IMR-90 (cell line): Measurements from ENCODE around the gene NOTCH2. TPM values are rescaled to one million over a fixed set of nuclear protein-coding genes. Genes with fewer than 3 reads are reported as not detected.

Experiments used
- ATAC-seq: fragments of 200-7000 bp; cut with Tn5 transposase; 2 replicates; pipeline ENCODE4 v1.9.1; 2020; ENCODE audit warnings: low read depth, mild to moderate bottlenecking, moderate library complexity
- BruUV-seq: library from RNA; stranded (reverse); fragments of 400-500 nt; replicated peaks from 2 replicates; lab custom pipeline; 2021; lab: Mats Ljungman, UMichigan
- CTCF ChIA-PET: fragments of 300-600 bp; formaldehyde crosslinking; extraction: SDS; loops from one replicate; lab custom pipeline; 2021; ENCODE audit warnings: antibody characterized with exemption; lab: Yijun Ruan, JAX
- POLR2A ChIA-PET: fragments of 300-600 bp; sonication (Branson Sonifier 250); formaldehyde crosslinking; loops from one replicate; lab custom pipeline; 2022; ENCODE audit warnings: antibody characterized with exemption; ENCODE audit not compliant: unreplicated experiment; lab: Charles Lee
- DNase-seq: peaks from one replicate; pipeline ENCODE4 v3.0.0; 2013
- H2AFZ ChIP-seq: replicated peaks from 2 replicates; pipeline ENCODE3; 2013; ENCODE audit warnings: low read length, mild to moderate bottlenecking; ENCODE audit not compliant: poor library complexity
- H2AK5ac ChIP-seq: 2 replicates; pipeline ENCODE4 v1.6.1; 2013; ENCODE audit warnings: low read depth, low read length, inconsistent platforms
- H2AK9ac ChIP-seq: replicated peaks from 2 replicates; pipeline ENCODE3; 2013; ENCODE audit warnings: mild to moderate bottlenecking, low read depth, low read length, moderate library complexity; ENCODE audit not compliant: poor library complexity
- H2BK120ac ChIP-seq: 2 replicates; pipeline ENCODE4 v1.6.1; 2013; ENCODE audit warnings: low read depth, low read length, inconsistent platforms
- H2BK15ac ChIP-seq: 3 replicates; pipeline ENCODE4 v1.6.1; 2013; ENCODE audit warnings: low read depth, low read length, inconsistent platforms
- H2BK20ac ChIP-seq: 2 replicates; pipeline ENCODE4 v1.6.1; 2013; ENCODE audit warnings: low read depth, mild to moderate bottlenecking, inconsistent platforms, low read length, moderate library complexity
- H2BK5ac ChIP-seq: 2 replicates; pipeline ENCODE4 v1.6.1; 2013; ENCODE audit warnings: mild to moderate bottlenecking, low read depth, low read length, inconsistent platforms; ENCODE audit not compliant: poor library complexity, severe bottlenecking
- H3K14ac ChIP-seq: replicated peaks from 2 replicates; pipeline ENCODE4 v1.6.1; 2013; ENCODE audit warnings: low read depth, low read length, inconsistent platforms
- H3K18ac ChIP-seq: 2 replicates; pipeline ENCODE4 v1.6.1; 2013; ENCODE audit warnings: low read depth, low read length, control low read depth
- H3K23ac ChIP-seq: 2 replicates; pipeline ENCODE4 v1.6.1; 2013; ENCODE audit warnings: low read depth, low read length, inconsistent platforms
- H3K27ac ChIP-seq: 2 replicates; pipeline ENCODE4 v1.5.1; 2013; ENCODE audit warnings: mild to moderate bottlenecking, control low read depth, low read length; ENCODE audit not compliant: insufficient read depth
- H3K27me3 ChIP-seq: 2 replicates; pipeline ENCODE4 v1.6.1; 2013; ENCODE audit warnings: low read length; ENCODE audit not compliant: control insufficient read depth, insufficient read depth
- H3K36me3 ChIP-seq: 2 replicates; pipeline ENCODE4 v1.6.1; 2013; ENCODE audit warnings: low read length, mixed read lengths; ENCODE audit not compliant: control insufficient read depth, insufficient read depth
- H3K4ac ChIP-seq: 2 replicates; pipeline ENCODE4 v1.6.1; 2013; ENCODE audit warnings: low read depth, low read length, inconsistent platforms
- H3K4me1 ChIP-seq: 2 replicates; pipeline ENCODE4 v1.6.1; 2013; ENCODE audit warnings: low read length, mixed read lengths; ENCODE audit not compliant: control insufficient read depth, insufficient read depth
- H3K4me2 ChIP-seq: 2 replicates; pipeline ENCODE4 v1.6.1; 2013; ENCODE audit warnings: low read depth, mild to moderate bottlenecking, control low read depth, low read length, moderate library complexity
- H3K4me3 ChIP-seq: 2 replicates; pipeline ENCODE4 v1.5.1; 2013; ENCODE audit warnings: low read depth, mild to moderate bottlenecking, control low read depth, low read length, moderate library complexity; ENCODE audit not compliant: insufficient read depth
- H3K56ac ChIP-seq: 2 replicates; pipeline ENCODE4 v1.6.1; 2013; ENCODE audit warnings: low read length, inconsistent platforms; ENCODE audit not compliant: insufficient read depth; ENCODE audit errors: extremely low read depth
- H3K79me1 ChIP-seq, 2 experiments: 2 replicates each; pipeline ENCODE4 v1.6.1; 2013; ENCODE audit warnings: low read length in 2 of 2, inconsistent platforms in 1 of 2, low read depth in 1 of 2
- H3K9ac ChIP-seq: 2 replicates; pipeline ENCODE4 v1.6.1; 2013; ENCODE audit warnings: low read depth, low read length, control low read depth
- H3K9me1 ChIP-seq: 2 replicates; pipeline ENCODE4 v1.6.1; 2013; ENCODE audit warnings: low read length, inconsistent platforms; ENCODE audit not compliant: insufficient read depth
- H3K9me3 ChIP-seq: 2 replicates; pipeline ENCODE4 v1.6.1; 2013; ENCODE audit warnings: low read length; ENCODE audit not compliant: control insufficient read depth, insufficient read depth
- H4K20me1 ChIP-seq: 2 replicates; pipeline ENCODE4 v1.6.1; 2013; ENCODE audit warnings: low read length, inconsistent platforms; ENCODE audit not compliant: insufficient read depth
- H4K5ac ChIP-seq: 2 replicates; pipeline ENCODE4 v1.6.1; 2013; ENCODE audit warnings: mild to moderate bottlenecking, low read depth, low read length, control low read depth
- H4K8ac ChIP-seq, 2 experiments: 2 replicates each; pipeline ENCODE4 v1.6.1; 2013; ENCODE audit warnings: low read depth in 2 of 2, low read length in 2 of 2, control low read depth in 1 of 2, inconsistent platforms in 1 of 2
- H4K91ac ChIP-seq: 2 replicates; pipeline ENCODE4 v1.6.1; 2013; ENCODE audit warnings: low read depth, low read length, inconsistent platforms; ENCODE audit not compliant: insufficient read depth
- CHD1 ChIP-seq: IDR thresholded peaks from 2 replicates; pipeline ENCODE4 v1.6.1; 2012; ENCODE audit warnings: low read depth, low read length, improper control_type of control experiment
- ELK1 ChIP-seq: fragments of 150-350 bp; IDR thresholded peaks from 2 replicates; pipeline ENCODE4 v1.6.1; 2016; ENCODE audit warnings: low read depth, mild to moderate bottlenecking, low read length, moderate library complexity, borderline replicate concordance
- FOS ChIP-seq: fragments of 150-350 bp; IDR thresholded peaks from 2 replicates; pipeline ENCODE4 v1.6.1; 2016; ENCODE audit warnings: low read depth, low read length
- MAZ ChIP-seq: IDR thresholded peaks from 2 replicates; pipeline ENCODE4 v1.6.1; 2012; ENCODE audit warnings: low read depth, mild to moderate bottlenecking, low read length, improper control_type of control experiment, moderate library complexity, borderline replicate concordance
- MXI1 ChIP-seq: IDR thresholded peaks from 2 replicates; pipeline ENCODE4 v1.6.1; 2012; ENCODE audit warnings: low read depth, mild to moderate bottlenecking, low read length, moderate library complexity, borderline replicate concordance
- NFE2L2 ChIP-seq: fragments of 150-350 bp; IDR thresholded peaks from 2 replicates; pipeline ENCODE4 v1.6.1; 2016; ENCODE audit warnings: low read depth, mild to moderate bottlenecking, low read length
- POLR2A ChIP-seq: IDR thresholded peaks from 2 replicates; pipeline ENCODE4 v1.6.1; 2012; ENCODE audit warnings: mild to moderate bottlenecking, low read depth, low read length
- RAD21 ChIP-seq: IDR thresholded peaks from 2 replicates; pipeline ENCODE4 v1.6.1; 2012; ENCODE audit warnings: low read length, improper control_type of control experiment
- RCOR1 ChIP-seq: IDR thresholded peaks from 2 replicates; pipeline ENCODE4 v1.6.1; 2012; ENCODE audit warnings: mild to moderate bottlenecking, low read length, improper control_type of control experiment; ENCODE audit not compliant: insufficient replicate concordance
- RFX5 ChIP-seq: IDR thresholded peaks from 2 replicates; pipeline ENCODE4 v1.8.0; 2012; ENCODE audit warnings: low read depth, mild to moderate bottlenecking, low read length, moderate library complexity
- USF2 ChIP-seq: fragments of 150-350 bp; IDR thresholded peaks from 2 replicates; pipeline ENCODE4 v1.6.1; 2017; ENCODE audit warnings: mild to moderate bottlenecking, antibody characterized with exemption, low read length, low read depth
- whole genome bisulfite sequencing, 2 experiments: methylation state at CpG; one replicate each; pipeline versions ENCODE4 v1.1.5 to v1.1.7; 2013; ENCODE audit warnings: missing lambda C conversion rate in 2 of 2; ENCODE audit not compliant: insufficient read length in 1 of 2; ENCODE audit errors: extremely low coverage in 2 of 2; 5-methylcytosine and 5-hydroxymethylcytosine counted together
- dilution Hi-C: fragments of 300-500 bp; cut with HindIII; formaldehyde crosslinking; loops from one replicate; pipeline ENCODE4 v1.14.3; 2018; ENCODE audit warnings: low sequenced_read_pairs; ENCODE audit not compliant: unreplicated experiment
- in situ Hi-C: fragments of 300-500 bp; cut with MboI; formaldehyde crosslinking; loops from 3 replicates; pipeline ENCODE4 v1.14.3; 2019; ENCODE audit warnings: low sequenced_read_pairs, inconsistent platforms, mixed read lengths
- intact Hi-C: fragments of 100-400 bp; cut with micrococcal nuclease; formaldehyde crosslinking; loops from 2 replicates; pipeline ENCODE4 v1.10.0; 2022
- polyA plus RNA-seq, 3 experiments: library from polyadenylated mRNA; depleted of rRNA; stranded (reverse); fragments of >200 nt; gene quantifications; 2 replicates each; pipeline ENCODE4 v1.2.3, GENCODE V29; 2012; ENCODE audit warnings: low replicate concordance in 1 of 3
- total RNA-seq: library from RNA; depleted of rRNA; stranded (reverse); fragments of >200 nt; gene quantifications from 2 replicates; pipeline ENCODE4 v1.2.3, GENCODE V29; 2012

Gene NOTCH2
- total and polyA plus RNA-seq, 2 of the 4 experiments (the other 2 are of a cell fraction): 40.4 to 131 TPM

GRCh38 chr1:119898530-119898929, 170.9 kb downstream of the NOTCH2 start:
- dilution Hi-C loops (no loop called here), in situ Hi-C loops (no loop called here), intact Hi-C loops (no loop called here)
- no peak overlapping the region for H4K8ac ChIP-seq
- H4K5ac ChIP-seq: no peak overlapping the region
- H3K9me1 ChIP-seq: no peaks in the 10 kb centered on the region
- H3K9ac ChIP-seq: no peak overlapping the region
- no peak overlapping the region for H3K27ac ChIP-seq
- no TSS peak for BruUV-seq
- H2BK15ac ChIP-seq: no peak overlapping the region
- H3K14ac ChIP-seq: no peak overlapping the region
- H3K27me3 ChIP-seq: no peaks in the 10 kb centered on the region; the same call in none of the 2 replicates
- no peak overlapping the region for H3K23ac ChIP-seq
- ATAC-seq: peak; percentile 40; the same call in 1 of the 2 replicates
- WGBS, 2 experiments: 57% methylated on average over 1 of the region's 2 CpGs; no CpG with 5 or more reads in 1 of the 2 experiments
- H3K18ac ChIP-seq: no peak overlapping the region
- ChIA-PET CTCF (interaction anchor here (0.5 to 1.1 kb wide), 2 partner anchors 15 to 1064 kb away, joined by 3 read pairs; no protein-coding TSS in a partner anchor), POLR2A (no interaction called here)
- no peaks in the 10 kb centered on the region for H3K4me1 ChIP-seq
- H2AK5ac ChIP-seq: no peak overlapping the region
- no peak overlapping the region for H3K4ac ChIP-seq
- no peak overlapping the region for H2BK20ac ChIP-seq
- no peak overlapping the region for H2BK120ac ChIP-seq
- no peak overlapping the region for H2BK5ac ChIP-seq
- H3K36me3 ChIP-seq: no peaks in the 10 kb centered on the region
- H3K56ac ChIP-seq: no peak overlapping the region
- H3K4me2 ChIP-seq: no peak overlapping the region
- H3K4me3 ChIP-seq: no peak overlapping the region
- H4K20me1 ChIP-seq: no peaks in the 10 kb centered on the region
- H2AK9ac ChIP-seq: no peak overlapping the region
- TF ChIP-seq POLR2A (no peak), NFE2L2 (no peak), MAZ (no peak), MXI1 (no peak), RFX5 (no peak), RAD21 (no peak), FOS (no peak), ELK1 (no peak), USF2 (no peak), RCOR1 (no peak), CHD1 (no peak)
- H2AFZ ChIP-seq: no peak overlapping the region
- H4K91ac ChIP-seq: no peak overlapping the region
- no peaks in the 10 kb centered on the region for H3K79me1 ChIP-seq
- H3K9me3 ChIP-seq: no peaks in the 10 kb centered on the region
- DNase-seq: peak; percentile 12
